Measurements from ENCODE around the gene FBXO47.

Gene FBXO47

DNA sequence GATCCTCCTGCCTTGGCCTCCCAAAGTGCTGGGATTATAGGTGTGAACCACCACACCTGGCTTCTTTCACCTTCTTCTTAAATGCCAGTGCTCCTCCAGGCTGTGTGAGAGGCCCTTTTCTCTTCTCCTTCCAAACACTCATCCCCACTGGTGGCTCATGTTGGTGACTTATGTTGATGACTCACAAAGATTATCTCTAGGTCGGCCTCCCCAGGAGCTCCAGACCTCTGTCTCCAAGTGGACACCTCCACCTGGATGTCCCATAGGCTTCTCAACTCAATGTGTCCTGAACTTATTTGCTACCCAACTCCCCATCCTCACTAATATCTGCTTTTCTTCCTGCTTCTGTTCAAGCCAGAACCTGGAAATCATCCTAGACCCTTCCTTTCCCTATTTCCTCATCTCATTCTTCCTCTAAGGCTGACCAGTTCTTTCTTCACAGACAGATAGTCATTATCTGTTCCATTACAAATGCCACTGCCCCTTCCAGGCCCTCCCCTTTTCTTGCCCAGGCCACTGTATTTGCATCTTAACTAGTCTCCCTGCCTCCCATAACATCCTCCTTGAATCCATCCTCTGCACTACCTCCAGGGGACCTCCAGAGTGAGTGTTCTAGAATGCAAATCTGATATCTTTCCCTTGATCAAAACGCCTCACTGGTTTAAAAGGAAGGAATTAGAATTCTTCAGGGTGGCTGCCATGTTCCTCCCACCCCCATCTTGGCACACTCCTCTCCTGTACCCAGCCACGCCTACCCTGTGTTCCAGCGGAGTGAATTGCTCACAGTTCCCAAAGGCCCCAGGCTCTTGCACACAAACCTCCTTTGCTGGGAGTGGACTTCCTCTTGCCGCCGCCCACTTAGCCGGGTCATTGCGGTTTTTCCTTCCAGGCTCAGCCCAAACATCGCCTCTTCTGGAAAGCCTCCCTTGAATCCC lies 34.8 kb upstream of the FBXO47 start:
- H3K4me3 Mint-ChIP-seq = no peak overlapping the region
- peaks cover 21% of the 10 kb centered on the region for H3K4me1 Mint-ChIP-seq
- peaks cover 4% of the 10 kb centered on the region for H3K36me3 Mint-ChIP-seq (ENCODE audit: low read depth)
- peaks cover 24% of the 10 kb centered on the region for H3K9me3 Mint-ChIP-seq
- H3K27me3 Mint-ChIP-seq (ENCODE audit: low read depth, poor library complexity) = peaks cover 14% of the 10 kb centered on the region
- H3K27ac Mint-ChIP-seq = no peak overlapping the region
- TF ChIP-seq, protein P1, sequence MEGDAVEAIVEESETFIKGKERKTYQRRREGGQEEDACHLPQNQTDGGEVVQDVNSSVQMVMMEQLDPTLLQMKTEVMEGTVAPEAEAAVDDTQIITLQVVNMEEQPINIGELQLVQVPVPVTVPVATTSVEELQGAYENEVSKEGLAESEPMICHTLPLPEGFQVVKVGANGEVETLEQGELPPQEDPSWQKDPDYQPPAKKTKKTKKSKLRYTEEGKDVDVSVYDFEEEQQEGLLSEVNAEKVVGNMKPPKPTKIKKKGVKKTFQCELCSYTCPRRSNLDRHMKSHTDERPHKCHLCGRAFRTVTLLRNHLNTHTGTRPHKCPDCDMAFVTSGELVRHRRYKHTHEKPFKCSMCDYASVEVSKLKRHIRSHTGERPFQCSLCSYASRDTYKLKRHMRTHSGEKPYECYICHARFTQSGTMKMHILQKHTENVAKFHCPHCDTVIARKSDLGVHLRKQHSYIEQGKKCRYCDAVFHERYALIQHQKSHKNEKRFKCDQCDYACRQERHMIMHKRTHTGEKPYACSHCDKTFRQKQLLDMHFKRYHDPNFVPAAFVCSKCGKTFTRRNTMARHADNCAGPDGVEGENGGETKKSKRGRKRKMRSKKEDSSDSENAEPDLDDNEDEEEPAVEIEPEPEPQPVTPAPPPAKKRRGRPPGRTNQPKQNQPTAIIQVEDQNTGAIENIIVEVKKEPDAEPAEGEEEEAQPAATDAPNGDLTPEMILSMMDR (IDR thresholded peaks at IDR 0.05) = no peak
- no peak for DNase-seq

DNA sequence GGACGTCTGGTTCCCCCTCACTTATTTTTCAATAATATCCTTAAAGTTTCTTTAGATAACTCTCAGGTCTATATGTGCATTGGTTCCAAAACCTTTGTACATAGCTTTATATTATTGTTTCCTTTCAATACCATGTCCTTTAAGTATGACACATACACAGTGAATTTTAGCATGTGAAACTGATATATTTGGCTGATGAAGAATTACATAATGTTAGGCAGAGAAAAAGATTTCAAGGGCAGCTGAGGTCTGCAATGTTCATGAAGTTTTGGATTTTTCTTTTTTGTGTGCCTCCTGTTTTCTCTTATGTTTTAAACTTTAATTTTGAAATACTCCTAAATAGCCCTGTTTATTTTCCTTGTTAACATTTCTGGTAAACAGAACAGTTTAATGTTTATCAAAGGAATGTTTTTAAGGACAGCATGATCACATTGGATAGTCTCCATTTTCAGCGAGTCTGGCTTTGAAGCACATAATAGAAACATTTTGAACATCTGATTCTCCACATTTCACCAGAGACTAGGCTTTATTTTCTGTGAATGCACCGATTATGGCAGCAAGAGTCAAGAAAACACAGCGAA lies 32.9 kb upstream of the FBXO47 start:
- TF ChIP-seq, protein P1 (IDR thresholded peaks at IDR 0.05) = no peak
- H3K36me3 Mint-ChIP-seq (ENCODE audit: low read depth) = peaks cover 4% of the 10 kb centered on the region
- H3K4me3 Mint-ChIP-seq = no peak overlapping the region
- H3K4me1 Mint-ChIP-seq = peaks cover 21% of the 10 kb centered on the region
- peaks cover 36% of the 10 kb centered on the region for H3K9me3 Mint-ChIP-seq
- DNase-seq = no peak
- peaks cover 26% of the 10 kb centered on the region for H3K27me3 Mint-ChIP-seq (ENCODE audit: low read depth, poor library complexity)
- no peak overlapping the region for H3K27ac Mint-ChIP-seq

DNA sequence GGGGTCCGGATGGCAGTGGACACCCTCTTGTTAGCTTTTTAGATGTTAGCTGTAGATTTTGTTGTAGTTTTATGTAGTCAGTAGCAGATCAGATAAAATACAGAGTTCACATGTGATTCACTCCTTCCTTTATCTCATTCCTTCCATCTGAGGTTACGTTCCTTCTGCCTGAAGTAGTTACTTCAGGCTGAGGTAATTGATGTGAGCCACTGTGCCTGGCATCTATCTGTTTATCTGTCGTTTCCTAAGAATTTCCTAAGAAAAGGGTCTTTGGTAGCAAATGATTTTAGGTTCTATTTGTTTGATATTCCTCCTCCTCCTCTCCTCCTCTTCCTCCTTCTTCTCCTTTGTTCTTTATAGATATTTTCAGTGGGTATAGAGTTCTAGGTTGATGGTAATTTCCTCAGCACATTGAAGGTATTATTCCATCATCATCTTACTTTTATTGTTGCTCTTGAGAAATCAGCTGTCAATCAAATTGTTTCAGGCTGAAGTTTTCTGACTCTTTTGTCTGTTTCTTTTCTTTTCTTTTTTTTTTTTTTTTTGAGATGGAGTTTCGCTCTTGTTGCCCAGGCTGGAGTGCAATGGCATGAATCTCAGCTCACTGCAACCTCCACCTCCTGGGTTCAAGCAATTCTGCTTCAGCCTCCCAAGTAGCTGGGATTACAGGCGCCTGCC lies 29.6 kb upstream of the FBXO47 start:
- DNase-seq = no peak
- Mint-ChIP-seq H3K36me3 (ENCODE audit: low read depth) (peaks cover 4% of the 10 kb centered on the region), H3K27ac (no peak overlapping the region), H3K9me3 (peaks cover 36% of the 10 kb centered on the region), H3K27me3 (ENCODE audit: low read depth, poor library complexity) (peaks cover 16% of the 10 kb centered on the region), H3K4me1 (no peaks in the 10 kb centered on the region), H3K4me3 (no peak overlapping the region)
- TF ChIP-seq, protein P1 (IDR thresholded peaks at IDR 0.05) = no peak

DNA sequence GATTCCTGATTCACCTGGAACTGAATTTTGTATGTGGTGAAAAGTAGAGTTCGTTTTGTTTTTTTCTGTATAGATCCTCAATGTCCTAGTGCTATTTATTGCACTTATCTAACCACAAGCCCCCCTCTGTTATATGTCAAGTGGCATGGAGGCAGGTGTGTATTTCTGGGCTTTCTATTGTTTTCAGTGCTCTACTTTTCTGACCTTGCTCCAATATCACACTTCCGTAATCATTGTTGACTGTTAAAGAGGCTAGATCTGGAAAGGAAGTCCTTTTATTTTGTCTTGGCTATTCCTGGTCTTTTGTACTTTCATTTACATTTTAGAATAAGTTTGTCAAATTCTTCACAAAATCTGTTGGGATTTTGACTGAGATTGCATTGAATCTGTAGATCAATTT lies 26.8 kb upstream of the FBXO47 start:
- Mint-ChIP-seq H3K36me3 (ENCODE audit: low read depth) (peaks cover 4% of the 10 kb centered on the region), H3K9me3 (peaks cover 30% of the 10 kb centered on the region), H3K27me3 (ENCODE audit: low read depth, poor library complexity) (peaks cover 19% of the 10 kb centered on the region), H3K4me3 (no peak overlapping the region), H3K27ac (no peak overlapping the region), H3K4me1 (no peaks in the 10 kb centered on the region)
- no peak for DNase-seq
- TF ChIP-seq, protein P1 (IDR thresholded peaks at IDR 0.05) = no peak

DNA sequence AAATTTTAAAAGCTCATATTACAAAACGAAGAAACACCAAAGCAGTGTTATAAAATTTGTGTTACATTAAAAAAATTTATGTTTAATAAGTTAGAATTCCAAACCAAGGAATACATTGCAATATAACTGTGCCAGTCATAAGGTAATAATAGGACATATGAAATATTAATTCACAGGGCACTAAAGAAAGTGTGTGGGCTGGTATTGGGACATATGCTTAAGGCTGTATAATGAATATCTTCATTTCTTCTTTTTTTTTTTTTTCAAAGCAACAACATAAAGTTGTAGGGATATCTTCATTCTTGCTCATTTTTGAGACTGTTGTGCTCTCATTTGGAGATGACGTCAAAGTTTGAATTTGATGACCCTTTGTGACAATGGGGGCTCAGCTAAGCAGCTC lies 17.5 kb upstream of the FBXO47 start:
- DNase-seq = no peak
- TF ChIP-seq, protein P1 (IDR thresholded peaks at IDR 0.05) = no peak
- H3K4me3 Mint-ChIP-seq = no peak overlapping the region
- H3K9me3 Mint-ChIP-seq = no peaks in the 10 kb centered on the region
- H3K27me3 Mint-ChIP-seq (ENCODE audit: low read depth, poor library complexity) = peaks cover 12% of the 10 kb centered on the region
- no peaks in the 10 kb centered on the region for H3K36me3 Mint-ChIP-seq (ENCODE audit: low read depth)
- no peak overlapping the region for H3K27ac Mint-ChIP-seq
- H3K4me1 Mint-ChIP-seq = peaks cover 17% of the 10 kb centered on the region
